Measurements from ENCODE around the gene SUGCT. TPM values are rescaled to one million over a fixed set of nuclear protein-coding genes. Genes with fewer than 3 reads are reported as not detected.

Gene SUGCT
- total RNA-seq, 1 experiment from 2014 or later = 5.4 TPM

DNA sequence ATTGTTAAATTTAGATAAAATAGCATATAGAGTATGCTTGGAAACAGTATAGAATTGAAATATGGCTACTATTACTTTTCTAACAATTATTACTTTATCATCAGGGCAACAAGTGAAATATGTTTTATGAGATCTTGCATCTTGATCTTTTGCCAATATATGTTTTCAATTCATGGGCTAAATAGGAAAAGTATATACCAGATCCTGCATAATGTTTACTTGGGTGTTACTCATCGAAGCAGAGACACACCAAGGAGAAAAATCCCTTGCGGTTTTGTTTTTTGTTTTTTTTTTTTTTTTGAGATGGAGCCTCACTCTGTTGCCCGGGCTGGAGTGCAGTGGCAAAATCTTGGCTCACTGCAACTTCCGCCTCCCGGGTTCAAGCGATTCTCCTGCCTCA, 541.4 kb downstream of the SUGCT start:
- H4K8ac ChIP-seq (replicated peaks; ENCODE audit: insufficient read length, low read depth, low read length) = no peak overlapping the region
- no peaks in the 10 kb centered on the region for H3K79me2 ChIP-seq (ENCODE audit: insufficient read depth, low read length)
- no peak for DNase-seq
- no peak overlapping the region for H2AFZ ChIP-seq (ENCODE audit: low read length)
- no peak overlapping the region for H3K27ac ChIP-seq (ENCODE audit: insufficient read length, low read depth, low read length)
- no peaks in the 10 kb centered on the region for H3K27me3 ChIP-seq (ENCODE audit: insufficient read depth, low read length)
- H3K79me1 ChIP-seq (ENCODE audit: insufficient read depth, low read depth, low read length, poor library complexity, severe bottlenecking) = no peaks in the 10 kb centered on the region
- H3K4me2 ChIP-seq (ENCODE audit: insufficient read depth, insufficient read length, low read length) = no peak overlapping the region
- H3K23ac ChIP-seq (ENCODE audit: insufficient read length, low read depth, low read length) = no peak overlapping the region
- H4K91ac ChIP-seq (ENCODE audit: insufficient read length, low read depth, low read length) = no peak overlapping the region
- no peaks in the 10 kb centered on the region for H3K23me2 ChIP-seq (ENCODE audit: insufficient read length, low read depth, low read length, poor library complexity, severe bottlenecking)
- Mint-ChIP-seq H3K27me3 (ENCODE audit: low read depth) (no peaks in the 10 kb centered on the region; the same call in 1 of the 2 replicates), H3K4me3 (no peak overlapping the region), H3K4me1 (peaks cover 0 to 4% of the 10 kb centered on the region in 2 experiments; a peak in 1 of 4 replicates), H3K36me3 (ENCODE audit: insufficient read depth in 1 of 3, low read depth in 3 of 3) (no peaks in the 10 kb centered on the region), H3K9me3 (no peaks in the 10 kb centered on the region), H3K27ac (peak overlapping the region in 1 of 3 experiments; percentile 23; a peak in 1 of 7 replicates)
- no peak overlapping the region for H2BK15ac ChIP-seq (ENCODE audit: low read depth, low read length)
- H2BK5ac ChIP-seq (ENCODE audit: insufficient read length, low read length) = no peak overlapping the region
- no peaks in the 10 kb centered on the region for H4K20me1 ChIP-seq (ENCODE audit: control insufficient read depth, insufficient read depth, insufficient read length)
- no peaks in the 10 kb centered on the region for H3K4me1 ChIP-seq (ENCODE audit: insufficient read depth, low read length)
- H3K4ac ChIP-seq (ENCODE audit: low read depth, low read length) = no peak overlapping the region
- no peak overlapping the region for H3K56ac ChIP-seq (ENCODE audit: insufficient read length, low read depth, low read length)
- H2BK120ac ChIP-seq (ENCODE audit: low read depth, low read length, poor library complexity, severe bottlenecking) = no peak overlapping the region
- H3K18ac ChIP-seq (ENCODE audit: insufficient read length, low read depth, low read length) = no peak overlapping the region
- H3T11ph ChIP-seq (ENCODE audit: low read length) = no peak overlapping the region
- H2AK5ac ChIP-seq (ENCODE audit: insufficient read length, low read length) = no peak overlapping the region
- no peak overlapping the region for H4K5ac ChIP-seq (ENCODE audit: insufficient read length, low read depth, low read length)
- H2BK12ac ChIP-seq (ENCODE audit: insufficient read length, low read depth, low read length) = no peak overlapping the region
- TF ChIP-seq, protein P1, sequence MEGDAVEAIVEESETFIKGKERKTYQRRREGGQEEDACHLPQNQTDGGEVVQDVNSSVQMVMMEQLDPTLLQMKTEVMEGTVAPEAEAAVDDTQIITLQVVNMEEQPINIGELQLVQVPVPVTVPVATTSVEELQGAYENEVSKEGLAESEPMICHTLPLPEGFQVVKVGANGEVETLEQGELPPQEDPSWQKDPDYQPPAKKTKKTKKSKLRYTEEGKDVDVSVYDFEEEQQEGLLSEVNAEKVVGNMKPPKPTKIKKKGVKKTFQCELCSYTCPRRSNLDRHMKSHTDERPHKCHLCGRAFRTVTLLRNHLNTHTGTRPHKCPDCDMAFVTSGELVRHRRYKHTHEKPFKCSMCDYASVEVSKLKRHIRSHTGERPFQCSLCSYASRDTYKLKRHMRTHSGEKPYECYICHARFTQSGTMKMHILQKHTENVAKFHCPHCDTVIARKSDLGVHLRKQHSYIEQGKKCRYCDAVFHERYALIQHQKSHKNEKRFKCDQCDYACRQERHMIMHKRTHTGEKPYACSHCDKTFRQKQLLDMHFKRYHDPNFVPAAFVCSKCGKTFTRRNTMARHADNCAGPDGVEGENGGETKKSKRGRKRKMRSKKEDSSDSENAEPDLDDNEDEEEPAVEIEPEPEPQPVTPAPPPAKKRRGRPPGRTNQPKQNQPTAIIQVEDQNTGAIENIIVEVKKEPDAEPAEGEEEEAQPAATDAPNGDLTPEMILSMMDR (conservative IDR thresholded peaks at IDR 0.05) = no peak
- H3K9me3 ChIP-seq (ENCODE audit: control insufficient read depth, low read depth, low read length) = no peaks in the 10 kb centered on the region
- no CpG with 5 or more reads among the region's 6 CpGs for WGBS (ENCODE audit: extremely low coverage, insufficient read length, low lambda C conversion rate)
- no peak overlapping the region for H3K14ac ChIP-seq (ENCODE audit: insufficient read depth, low read length)
- H3K9ac ChIP-seq (ENCODE audit: extremely low read depth, insufficient read length, low read length) = no peak overlapping the region
- no peak overlapping the region for H2BK20ac ChIP-seq (ENCODE audit: low read depth, low read length, poor library complexity, severe bottlenecking)
